Measurements from ENCODE around the gene PIM3.

PIM3 gene

GRCh38 chr22:49928555-49929210 is 31.9 kb upstream of the PIM3 start:
- DNase-seq: no peak

GRCh38 chr22:49929211-49929979 is 31.2 kb upstream of the PIM3 start:
- DNase-seq: peak; percentile 95

GRCh38 chr22:49929994-49930575 is 30.5 kb upstream of the PIM3 start:
- DNase-seq: no peak

- DNase-seq: no peak
These were observed 29.8 kb upstream of the PIM3 start for GRCh38 chr22:49930596-49931412.

GRCh38 chr22:49933236-49934159 is 27.1 kb upstream of the PIM3 start:
- no peak for DNase-seq

GRCh38 chr22:49934160-49934890 is 26.2 kb upstream of the PIM3 start:
- no peak for DNase-seq

GRCh38 chr22:49934891-49935557 is 25.5 kb upstream of the PIM3 start:
- peak; percentile 92 for DNase-seq

GRCh38 chr22:49935561-49935960 is 25.0 kb upstream of the PIM3 start:
- no peak for DNase-seq

- peak; percentile 98 for DNase-seq
These were observed 24.3 kb upstream of the PIM3 start for GRCh38 chr22:49936018-49936972.

- DNase-seq: no peak
These were observed 23.4 kb upstream of the PIM3 start for GRCh38 chr22:49936973-49937757.

GRCh38 chr22:49937758-49938564 is 22.6 kb upstream of the PIM3 start:
- DNase-seq: no peak

GRCh38 chr22:49938565-49939136 is 21.9 kb upstream of the PIM3 start:
- DNase-seq: no peak

- no peak for DNase-seq
These were observed 18.9 kb upstream of the PIM3 start for GRCh38 chr22:49941507-49942316.

- no peak for DNase-seq
These were observed 17.8 kb upstream of the PIM3 start for GRCh38 chr22:49942565-49943404.

GRCh38 chr22:49943405-49943765 is 17.2 kb upstream of the PIM3 start:
- DNase-seq: no peak

All from activated CD8-positive, alpha-beta memory T cell treated with anti-CD3 and anti-CD28 coated beads for 24 hours (primary cell).